PC-3 (cell line): ENCODE measurements around the gene SLC47A2. TPM values are rescaled to one million over a fixed set of nuclear protein-coding genes. Genes with fewer than 3 reads are reported as not detected.

Experiments used
- ATAC-seq: fragments of 200-7000 bp; cut with Tn5 transposase; 2 replicates; pipeline ENCODE4 v1.9.1; 2020; ENCODE audit warnings: mild to moderate bottlenecking, moderate library complexity
- BruUV-seq: library from RNA; stranded (reverse); fragments of 400-500 nt; replicated peaks from 2 replicates; lab custom pipeline; 2021; lab: Mats Ljungman, UMichigan
- CTCF ChIA-PET: fragments of 300-600 bp; sonication (Branson Sonifier 250); formaldehyde crosslinking; loops from one replicate; lab custom pipeline; 2022; ENCODE audit warnings: antibody characterized with exemption; lab: Charles Lee
- POLR2A ChIA-PET: fragments of 300-600 bp; sonication (Branson Sonifier 250); formaldehyde crosslinking; loops from one replicate; lab custom pipeline; 2022; ENCODE audit warnings: antibody characterized with exemption; ENCODE audit not compliant: unreplicated experiment; lab: Charles Lee
- DNase-seq: peaks from one replicate; pipeline ENCODE4 v3.0.0-alpha.2; 2015
- H2AFZ ChIP-seq: fragments of 300-600 bp; sonication (generic); 2 replicates; pipeline ENCODE4 v1.6.0; 2016; ENCODE audit warnings: antibody characterized with exemption, low read length
- H3F3A ChIP-seq: fragments of 300-600 bp; sonication (generic); one replicate; pipeline ENCODE4 v1.6.0; 2017; ENCODE audit warnings: antibody characterized with exemption, low read length, control low read depth, mild to moderate bottlenecking; ENCODE audit not compliant: unreplicated experiment
- H3K27ac ChIP-seq: fragments of 300-600 bp; sonication (generic); 2 replicates; pipeline ENCODE4 v1.5.1; 2016; ENCODE audit warnings: mild to moderate bottlenecking, low read length
- H3K27me3 ChIP-seq: fragments of 300-600 bp; sonication (generic); 2 replicates; pipeline ENCODE4 v1.6.1; 2016; ENCODE audit warnings: low read length, mixed read lengths
- H3K36me3 ChIP-seq: fragments of 300-600 bp; sonication (generic); 2 replicates; pipeline ENCODE4 v1.6.1; 2016; ENCODE audit warnings: low read depth, mixed run types, low read length, mixed read lengths
- H3K4me1 ChIP-seq: fragments of 300-600 bp; sonication (generic); 2 replicates; pipeline ENCODE4 v1.5.1; 2016; ENCODE audit warnings: low read length; ENCODE audit not compliant: insufficient read depth
- H3K4me2 ChIP-seq: fragments of 300-600 bp; sonication (generic); 2 replicates; pipeline ENCODE4 v1.6.0; 2016; ENCODE audit warnings: low read length
- H3K4me3 ChIP-seq: fragments of 300-600 bp; sonication (generic); 2 replicates; pipeline ENCODE4 v1.5.1; 2016; ENCODE audit warnings: mild to moderate bottlenecking, low read length, mixed read lengths
- H3K79me2 ChIP-seq: fragments of 300-600 bp; sonication (generic); 2 replicates; pipeline ENCODE4 v1.6.1; 2017; ENCODE audit warnings: low read length, mixed read lengths
- H3K9ac ChIP-seq: fragments of 300-600 bp; sonication (generic); 2 replicates; pipeline ENCODE4 v1.6.0; 2016; ENCODE audit warnings: mild to moderate bottlenecking, low read length
- H3K9me2 ChIP-seq: fragments of 300-600 bp; sonication (generic); replicated peaks from 2 replicates; pipeline ENCODE4 v1.6.1; 2016; ENCODE audit warnings: mixed run types, low read length, mixed read lengths
- H3K9me3 ChIP-seq: fragments of 300-600 bp; sonication (generic); 2 replicates; pipeline ENCODE4 v1.6.1; 2016; ENCODE audit warnings: low read length, mixed read lengths
- H4K20me1 ChIP-seq: fragments of 300-600 bp; sonication (generic); 2 replicates; pipeline ENCODE4 v1.6.1; 2016; ENCODE audit warnings: low read length, mixed read lengths
- EZH2 ChIP-seq: fragments of 300-600 bp; sonication (generic); IDR thresholded peaks from one replicate; pipeline ENCODE4 v1.6.1; 2017; ENCODE audit warnings: antibody characterized with exemption, mild to moderate bottlenecking, low read length; ENCODE audit not compliant: unreplicated experiment
- EZH2phosphoT487 ChIP-seq: fragments of 300-600 bp; sonication (generic); IDR thresholded peaks from 2 replicates; pipeline ENCODE4 v1.6.1; 2018; ENCODE audit warnings: mild to moderate bottlenecking, antibody characterized with exemption, low read length, borderline replicate concordance
- intact Hi-C: fragments of 100-400 bp; cut with micrococcal nuclease; formaldehyde crosslinking; loops from 2 replicates; pipeline ENCODE4 v1.9.0; 2023
- total RNA-seq: library from RNA; depleted of rRNA; stranded (reverse); fragments of >200 nt; gene quantifications from 2 replicates; pipeline ENCODE4 v1.2.3, GENCODE V29; 2014
- TF ChIP-seq, protein P1 (sequence below): fragments of 300-600 bp; sonication (generic); conservative IDR thresholded peaks from 2 replicates; pipeline ENCODE4 v1.5.1; 2017; ENCODE audit warnings: antibody characterized with exemption, low read depth, mild to moderate bottlenecking, low read length

SLC47A2 gene
- total RNA-seq, 1 experiment from 2014 or later = not detected

DNA sequence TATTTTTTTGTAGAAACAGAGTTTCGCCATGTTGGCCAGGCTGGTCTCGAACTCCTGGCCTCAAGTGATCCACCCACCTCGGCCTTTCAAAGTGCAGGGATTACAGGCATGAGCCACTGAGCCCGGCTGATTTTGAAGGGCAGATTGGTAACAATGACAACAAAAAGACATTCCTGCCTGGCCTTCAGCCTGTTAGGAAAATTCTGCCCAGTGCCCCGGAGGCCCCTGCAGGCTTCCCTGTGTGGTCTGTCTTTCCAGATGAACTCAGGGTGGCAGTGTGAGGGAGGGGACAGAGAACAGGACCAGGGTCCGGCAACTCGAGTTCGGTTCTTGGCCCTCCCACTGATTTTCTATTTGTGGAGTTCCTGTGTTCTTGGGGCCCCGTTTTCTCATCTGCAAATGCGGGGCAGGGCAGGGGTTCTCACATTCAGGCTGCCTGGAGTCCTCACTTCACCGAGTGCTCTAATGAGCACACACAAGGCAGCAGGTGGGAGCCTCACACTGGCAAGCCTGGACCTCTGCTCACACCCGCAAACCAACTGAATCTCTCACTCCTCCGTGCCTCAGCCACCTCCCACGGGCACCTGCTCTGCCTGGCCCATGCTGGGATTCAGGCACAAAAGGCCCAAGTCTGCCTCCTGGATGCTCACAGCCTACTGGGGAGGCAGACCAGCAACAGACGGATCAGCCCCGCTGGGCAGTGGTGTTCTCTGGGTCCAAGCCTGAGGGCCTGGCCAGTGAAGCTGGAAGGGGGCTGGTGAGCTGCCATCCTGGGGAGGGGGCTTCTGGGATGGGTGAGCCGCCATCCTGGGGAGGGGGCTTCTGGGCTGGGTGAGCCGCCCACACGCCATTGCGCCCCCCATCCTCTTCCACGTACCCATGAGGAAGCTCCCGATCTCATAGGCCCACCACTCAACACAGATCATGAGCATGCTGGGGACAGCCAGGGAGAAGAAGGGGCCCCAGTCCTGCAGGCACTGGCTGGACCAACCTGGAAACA lies 10.3 kb downstream of the SLC47A2 start:
- H3F3A ChIP-seq = no peaks in the 10 kb centered on the region
- H3K79me2 ChIP-seq = no peaks in the 10 kb centered on the region
- no TSS peak for BruUV-seq
- H3K4me3 ChIP-seq = no peak overlapping the region
- no peaks in the 10 kb centered on the region for H3K36me3 ChIP-seq
- H2AFZ ChIP-seq = no peak overlapping the region
- CTCF ChIA-PET = no interaction called here
- no peak overlapping the region for H3K4me2 ChIP-seq
- DNase-seq = no peak
- H3K27me3 ChIP-seq = no peaks in the 10 kb centered on the region
- no peaks in the 10 kb centered on the region for H4K20me1 ChIP-seq
- no peak overlapping the region for H3K27ac ChIP-seq
- POLR2A ChIA-PET = no interaction called here
- no peaks in the 10 kb centered on the region for H3K9me3 ChIP-seq
- intact Hi-C loops = no loop called here
- ATAC-seq = no peak
- H3K4me1 ChIP-seq = no peaks in the 10 kb centered on the region
- H3K9me2 ChIP-seq = no peaks in the 10 kb centered on the region
- no peak overlapping the region for H3K9ac ChIP-seq
- TF ChIP-seq EZH2phosphoT487 = no peak
- TF ChIP-seq, protein P1, sequence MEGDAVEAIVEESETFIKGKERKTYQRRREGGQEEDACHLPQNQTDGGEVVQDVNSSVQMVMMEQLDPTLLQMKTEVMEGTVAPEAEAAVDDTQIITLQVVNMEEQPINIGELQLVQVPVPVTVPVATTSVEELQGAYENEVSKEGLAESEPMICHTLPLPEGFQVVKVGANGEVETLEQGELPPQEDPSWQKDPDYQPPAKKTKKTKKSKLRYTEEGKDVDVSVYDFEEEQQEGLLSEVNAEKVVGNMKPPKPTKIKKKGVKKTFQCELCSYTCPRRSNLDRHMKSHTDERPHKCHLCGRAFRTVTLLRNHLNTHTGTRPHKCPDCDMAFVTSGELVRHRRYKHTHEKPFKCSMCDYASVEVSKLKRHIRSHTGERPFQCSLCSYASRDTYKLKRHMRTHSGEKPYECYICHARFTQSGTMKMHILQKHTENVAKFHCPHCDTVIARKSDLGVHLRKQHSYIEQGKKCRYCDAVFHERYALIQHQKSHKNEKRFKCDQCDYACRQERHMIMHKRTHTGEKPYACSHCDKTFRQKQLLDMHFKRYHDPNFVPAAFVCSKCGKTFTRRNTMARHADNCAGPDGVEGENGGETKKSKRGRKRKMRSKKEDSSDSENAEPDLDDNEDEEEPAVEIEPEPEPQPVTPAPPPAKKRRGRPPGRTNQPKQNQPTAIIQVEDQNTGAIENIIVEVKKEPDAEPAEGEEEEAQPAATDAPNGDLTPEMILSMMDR = no peak
- TF ChIP-seq EZH2 = no peak

- no peak overlapping the region for H2AFZ ChIP-seq
- ATAC-seq (no peak), DNase-seq (no peak)
- H3K36me3 ChIP-seq = no peaks in the 10 kb centered on the region
- H3K9me2 ChIP-seq = no peaks in the 10 kb centered on the region
- H4K20me1 ChIP-seq = no peaks in the 10 kb centered on the region
- ChIA-PET CTCF (no interaction called here), POLR2A (no interaction called here)
- intact Hi-C loops = no loop called here
- no peak overlapping the region for H3K27ac ChIP-seq
- no peak overlapping the region for H3K4me3 ChIP-seq
- no peak overlapping the region for H3K9ac ChIP-seq
- no peaks in the 10 kb centered on the region for H3F3A ChIP-seq
- no peak overlapping the region for H3K4me2 ChIP-seq
- TF ChIP-seq, protein P1 = no peak
- no peak for TF ChIP-seq EZH2
- TF ChIP-seq EZH2phosphoT487 = no peak
- no peaks in the 10 kb centered on the region for H3K27me3 ChIP-seq
- H3K79me2 ChIP-seq = no peaks in the 10 kb centered on the region
- no peaks in the 10 kb centered on the region for H3K4me1 ChIP-seq
- BruUV-seq = no TSS peak
- no peaks in the 10 kb centered on the region for H3K9me3 ChIP-seq
Observed at GRCh38 chr17:19705201-19705600, 11.2 kb downstream of the SLC47A2 start.
